NB4 (cell line): Measurements from ENCODE around the gene E2F6.

ENCODE experiments used
- CTCF ChIP-seq: IDR thresholded peaks from one replicate; pipeline ENCODE4 v1.5.1; 2012; ENCODE audit warnings: low read depth, low read length
- MAX ChIP-seq: IDR thresholded peaks from 2 replicates; pipeline ENCODE4 v1.6.1; 2011; ENCODE audit warnings: low read depth, low read length
- MYC ChIP-seq: IDR thresholded peaks from 2 replicates; pipeline ENCODE4 v1.6.1; 2011; ENCODE audit warnings: low read depth, low read length
- POLR2A ChIP-seq: IDR thresholded peaks from 2 replicates; pipeline ENCODE4 v1.6.1; 2011; ENCODE audit warnings: mild to moderate bottlenecking; ENCODE audit not compliant: insufficient read length; ENCODE audit errors: extremely low read depth

GRCh38 chr2:11480406-11480805 is 14.4 kb upstream of the E2F6 start:
- TF ChIP-seq CTCF (no peak), POLR2A (no peak), MAX (no peak), MYC (no peak)
